Panc1 (cell line): ENCODE measurements around the gene NKX2-1. TPM values are rescaled to one million over a fixed set of nuclear protein-coding genes. Genes with fewer than 3 reads are reported as not detected.

Experiments
- ATAC-seq: fragments of 200-7000 bp; cut with Tn5 transposase; 2 replicates; pipeline ENCODE4 v1.9.1; 2020; ENCODE audit warnings: mild to moderate bottlenecking, moderate library complexity
- BruUV-seq: library from RNA; stranded (reverse); fragments of 400-500 nt; replicated peaks from 2 replicates; lab custom pipeline; 2021; lab: Mats Ljungman, UMichigan
- CTCF ChIA-PET: fragments of 300-600 bp; sonication (Branson Sonifier 250); formaldehyde crosslinking; loops from one replicate; lab custom pipeline; 2022; ENCODE audit warnings: antibody characterized with exemption; lab: Charles Lee
- POLR2A ChIA-PET: fragments of 300-600 bp; sonication (Branson Sonifier 250); formaldehyde crosslinking; loops from one replicate; lab custom pipeline; 2022; ENCODE audit warnings: antibody characterized with exemption; lab: Charles Lee
- DNase-seq: peaks from one replicate; pipeline ENCODE4 v3.0.0-alpha.2; 2010; ENCODE audit warnings: low read depth, low spot score
- H3K27ac ChIP-seq: 2 replicates; pipeline ENCODE4 v1.5.1; 2011; ENCODE audit warnings: mild to moderate bottlenecking, low read length, inconsistent platforms
- H3K27me3 ChIP-seq: fragments of 200-500 bp; sonication (Bioruptor generic); 2 replicates; pipeline ENCODE4 v1.6.0; 2014; ENCODE audit warnings: low read length, inconsistent platforms; ENCODE audit not compliant: control insufficient read depth, insufficient read depth
- H3K36me3 ChIP-seq: fragments of 200-500 bp; sonication (Bioruptor generic); 2 replicates; pipeline ENCODE4 v1.5.1; 2014; ENCODE audit warnings: inconsistent platforms, mild to moderate bottlenecking, low read length, moderate library complexity; ENCODE audit not compliant: control insufficient read depth, insufficient read depth
- H3K4me1 ChIP-seq: 2 replicates; pipeline ENCODE4 v1.5.1; 2011; ENCODE audit warnings: inconsistent platforms, mild to moderate bottlenecking, low read length, moderate library complexity; ENCODE audit not compliant: control insufficient read depth, insufficient read depth
- H3K4me3 ChIP-seq, 2 experiments: 2 replicates each; pipeline ENCODE4 v1.5.1; 2011 to 2012; ENCODE audit warnings: low read depth in 2 of 2, low read length in 2 of 2, mild to moderate bottlenecking in 2 of 2, inconsistent platforms in 1 of 2, moderate library complexity in 1 of 2
- H3K9me3 ChIP-seq: fragments of 200-500 bp; sonication (Bioruptor generic); 2 replicates; pipeline ENCODE4 v1.5.1; 2014; ENCODE audit warnings: low read depth, mild to moderate bottlenecking, inconsistent platforms, low read length, moderate library complexity; ENCODE audit not compliant: control insufficient read depth, insufficient read depth
- POLR2AphosphoS5 ChIP-seq: IDR thresholded peaks from 2 replicates; pipeline ENCODE4 v1.6.1; 2012; ENCODE audit warnings: mild to moderate bottlenecking, low read depth, low read length, moderate library complexity
- REST ChIP-seq, 2 experiments: IDR thresholded peaks; 2 replicates each; pipeline ENCODE4 v1.6.1; 2011 to 2012; ENCODE audit warnings: low read depth in 2 of 2, control low read depth in 1 of 2, low read length in 1 of 2, mild to moderate bottlenecking in 1 of 2, moderate library complexity in 1 of 2; ENCODE audit not compliant: insufficient read depth in 1 of 2
- SIN3A ChIP-seq: IDR thresholded peaks from 2 replicates; pipeline ENCODE4 v1.6.1; 2012; ENCODE audit warnings: low read depth, mild to moderate bottlenecking, low read length, moderate library complexity, borderline replicate concordance; ENCODE audit not compliant: insufficient read depth
- TCF7L2 ChIP-seq: IDR thresholded peaks from 2 replicates; pipeline ENCODE4 v1.6.1; 2011; ENCODE audit warnings: mild to moderate bottlenecking, low read depth, low read length, inconsistent platforms
- in situ Hi-C: cut with HindIII; loops from 2 replicates; pipeline ENCODE4 v1.10.0; 2016; ENCODE audit warnings: low sequenced_read_pairs, low pct_unique_long_range_greater_than_20kb
- intact Hi-C: fragments of 100-400 bp; cut with micrococcal nuclease; formaldehyde crosslinking; loops from one replicate; pipeline ENCODE4 v1.10.0; 2022; ENCODE audit not compliant: unreplicated experiment
- total RNA-seq: library from RNA; stranded (reverse); gene quantifications from one replicate; pipeline ENCODE4 v1.2.1, GENCODE V29; 2021; ENCODE audit not compliant: unreplicated experiment
- TF ChIP-seq, protein P1 (sequence below): fragments of 450-650 bp; IDR thresholded peaks from 2 replicates; pipeline ENCODE4 v1.5.1; 2017; ENCODE audit warnings: mild to moderate bottlenecking

Gene NKX2-1
- total RNA-seq, 1 experiment from 2014 or later, result 0.13 TPM

- no peak for TF ChIP-seq TCF7L2
- in situ Hi-C loops, result no loop called here
- ChIA-PET POLR2A (no interaction called here), CTCF (no interaction called here)
- BruUV-seq, result no TSS peak
- no peaks in the 10 kb centered on the region for H3K4me1 ChIP-seq
- H3K36me3 ChIP-seq, result no peaks in the 10 kb centered on the region
- no peak overlapping the region for H3K4me3 ChIP-seq
- intact Hi-C loops, result no loop called here
- H3K27ac ChIP-seq, result no peak overlapping the region
- no peaks in the 10 kb centered on the region for H3K9me3 ChIP-seq
- H3K27me3 ChIP-seq, result peaks cover 4% of the 10 kb centered on the region
- DNase-seq, result no peak
- no peak for ATAC-seq
These were observed 5.5 kb downstream of the NKX2-1 start for GRCh38 chr14:36514278-36515104.

- intact Hi-C loops (no loop called here), in situ Hi-C loops (no loop called here)
- DNase-seq (no peak), ATAC-seq (no peak)
- TF ChIP-seq, protein P1, sequence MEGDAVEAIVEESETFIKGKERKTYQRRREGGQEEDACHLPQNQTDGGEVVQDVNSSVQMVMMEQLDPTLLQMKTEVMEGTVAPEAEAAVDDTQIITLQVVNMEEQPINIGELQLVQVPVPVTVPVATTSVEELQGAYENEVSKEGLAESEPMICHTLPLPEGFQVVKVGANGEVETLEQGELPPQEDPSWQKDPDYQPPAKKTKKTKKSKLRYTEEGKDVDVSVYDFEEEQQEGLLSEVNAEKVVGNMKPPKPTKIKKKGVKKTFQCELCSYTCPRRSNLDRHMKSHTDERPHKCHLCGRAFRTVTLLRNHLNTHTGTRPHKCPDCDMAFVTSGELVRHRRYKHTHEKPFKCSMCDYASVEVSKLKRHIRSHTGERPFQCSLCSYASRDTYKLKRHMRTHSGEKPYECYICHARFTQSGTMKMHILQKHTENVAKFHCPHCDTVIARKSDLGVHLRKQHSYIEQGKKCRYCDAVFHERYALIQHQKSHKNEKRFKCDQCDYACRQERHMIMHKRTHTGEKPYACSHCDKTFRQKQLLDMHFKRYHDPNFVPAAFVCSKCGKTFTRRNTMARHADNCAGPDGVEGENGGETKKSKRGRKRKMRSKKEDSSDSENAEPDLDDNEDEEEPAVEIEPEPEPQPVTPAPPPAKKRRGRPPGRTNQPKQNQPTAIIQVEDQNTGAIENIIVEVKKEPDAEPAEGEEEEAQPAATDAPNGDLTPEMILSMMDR, result no peak
- TF ChIP-seq SIN3A, result no peak
- TF ChIP-seq POLR2AphosphoS5, result no peak
- TF ChIP-seq REST (IDR thresholded peaks at IDR 0.05; ENCODE audit: insufficient read depth in 1 of 2, low read depth in 2 of 2, low read length in 1 of 2), result no peak
- TF ChIP-seq TCF7L2, result no peak
- H3K36me3 ChIP-seq, result no peaks in the 10 kb centered on the region
- no peak overlapping the region for H3K27ac ChIP-seq
- no peaks in the 10 kb centered on the region for H3K9me3 ChIP-seq
- ChIA-PET CTCF (no interaction called here), POLR2A (no interaction called here)
- no TSS peak for BruUV-seq
- peaks cover 4% of the 10 kb centered on the region for H3K27me3 ChIP-seq
- H3K4me3 ChIP-seq, result no peak overlapping the region
- no peaks in the 10 kb centered on the region for H3K4me1 ChIP-seq
These were observed 6.4 kb downstream of the NKX2-1 start for GRCh38 chr14:36513451-36514277.

- Histone ChIP-seq H3K27ac (no peak overlapping the region), H3K36me3 (no peaks in the 10 kb centered on the region), H3K27me3 (peaks cover 4% of the 10 kb centered on the region), H3K4me1 (no peaks in the 10 kb centered on the region), H3K4me3 (no peak overlapping the region), H3K9me3 (no peaks in the 10 kb centered on the region)
- no TSS peak for BruUV-seq
- DNase-seq (no peak), ATAC-seq (no peak)
- TF ChIP-seq, protein P1, result no peak
- TF ChIP-seq POLR2AphosphoS5, result no peak
- TF ChIP-seq REST (IDR thresholded peaks at IDR 0.05; ENCODE audit: insufficient read depth in 1 of 2, low read depth in 2 of 2, low read length in 1 of 2), result no peak
- TF ChIP-seq SIN3A, result no peak
- TF ChIP-seq TCF7L2, result no peak
- intact Hi-C loops (no loop called here), in situ Hi-C loops (no loop called here)
- CTCF ChIA-PET, result no interaction called here
- POLR2A ChIA-PET, result no interaction called here
These were observed 7.0 kb downstream of the NKX2-1 start for GRCh38 chr14:36513012-36513420.
